ENCODE results near the gene SH3TC1.

The SH3TC1 gene

DNA sequence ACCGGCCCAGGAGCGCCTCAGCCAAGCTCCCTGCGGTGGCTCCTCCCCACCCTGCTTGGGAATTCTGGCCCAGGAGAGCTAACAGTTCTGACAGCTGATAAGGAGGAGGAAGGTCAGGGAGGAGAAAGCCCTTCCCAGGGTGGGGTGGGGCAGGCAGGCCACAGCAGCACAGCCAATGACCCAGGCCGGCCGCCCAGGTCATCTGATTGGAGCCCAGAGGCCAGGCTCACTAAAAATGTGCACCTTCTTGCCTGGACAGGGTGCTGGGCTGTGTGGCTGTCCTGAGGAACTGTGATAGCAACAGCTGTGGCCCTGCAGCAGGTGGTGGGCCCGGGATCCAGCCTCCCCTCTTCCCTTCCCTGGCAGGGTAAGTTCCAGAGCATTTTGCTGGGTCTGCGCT is 17.2 kb upstream of the SH3TC1 start:
- no peak for DNase-seq

- DNase-seq, result no peak
Measured at GRCh38 chr4:8182294-8182693, 16.8 kb upstream of the SH3TC1 start.

DNA sequence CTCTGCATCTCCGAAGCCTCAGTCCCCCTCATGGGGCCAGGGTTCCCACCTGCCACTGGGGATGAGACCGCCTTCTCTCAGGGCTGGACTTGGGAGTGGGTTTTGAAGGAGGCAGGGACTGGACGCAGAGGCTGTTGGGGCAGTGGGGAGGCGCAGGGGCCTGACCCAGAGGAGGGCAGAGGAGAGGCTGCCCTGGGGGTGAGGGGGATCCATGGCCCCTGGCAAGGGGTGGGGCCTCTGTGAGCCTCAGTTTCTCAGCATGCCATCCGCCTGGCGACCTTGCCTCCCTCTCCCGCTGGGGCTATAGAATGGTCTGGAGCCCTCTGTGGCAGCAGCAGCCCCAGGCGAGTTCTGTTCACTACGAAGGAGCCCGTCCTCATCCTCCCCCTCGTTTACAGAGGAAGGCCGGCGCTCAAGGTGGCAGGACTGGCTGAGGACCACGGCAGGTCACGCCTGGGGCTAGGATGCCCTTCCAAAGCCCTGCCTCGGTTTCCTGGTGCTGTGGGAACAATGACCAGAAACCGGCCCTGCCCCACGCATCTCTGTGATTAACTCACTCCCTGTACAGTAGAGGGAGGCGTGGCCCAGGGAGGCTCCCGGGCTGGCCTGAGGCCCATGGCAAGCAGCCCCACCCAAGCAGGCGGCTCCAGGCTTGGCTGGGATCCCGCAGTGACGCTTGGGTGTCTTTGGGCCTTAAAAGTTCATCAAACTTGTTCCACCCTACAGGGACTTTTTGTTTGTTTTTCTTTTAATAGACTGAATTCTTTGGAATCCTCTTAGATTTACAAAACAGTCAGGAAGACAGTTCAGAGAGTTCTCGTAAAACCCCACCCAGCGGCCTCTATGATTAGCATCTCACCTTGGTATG is 16.0 kb upstream of the SH3TC1 start:
- DNase-seq, result no peak

GRCh38 chr4:8184061-8184460 is 15.0 kb upstream of the SH3TC1 start:
- no peak for DNase-seq

GRCh38 chr4:8185295-8185694 is 13.8 kb upstream of the SH3TC1 start:
- DNase-seq, result no peak

GRCh38 chr4:8185930-8186329 is 13.2 kb upstream of the SH3TC1 start:
- DNase-seq, result no peak

DNA sequence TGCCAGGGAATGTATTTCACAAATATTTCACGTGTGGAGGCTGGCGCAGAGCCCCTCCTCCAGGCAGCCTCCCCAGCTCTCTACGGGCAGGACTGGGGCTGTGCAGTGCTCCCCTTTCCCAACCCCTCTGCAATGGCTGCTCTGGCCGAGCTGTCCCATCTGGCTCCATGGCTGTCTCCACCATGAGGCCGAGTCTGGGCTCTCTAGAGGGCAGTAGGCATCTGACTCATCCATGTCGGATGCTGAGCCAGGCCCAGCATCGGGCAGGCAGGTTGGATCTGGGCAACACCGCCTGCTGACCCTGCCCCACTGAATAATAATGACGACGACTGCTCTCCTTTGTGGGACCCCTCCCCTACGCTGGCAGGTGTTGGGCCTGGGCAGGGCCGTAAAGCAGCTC is 11.0 kb upstream of the SH3TC1 start:
- no peak for DNase-seq

GRCh38 chr4:8188743-8189550 is 10.1 kb upstream of the SH3TC1 start:
- DNase-seq, result no peak

DNA sequence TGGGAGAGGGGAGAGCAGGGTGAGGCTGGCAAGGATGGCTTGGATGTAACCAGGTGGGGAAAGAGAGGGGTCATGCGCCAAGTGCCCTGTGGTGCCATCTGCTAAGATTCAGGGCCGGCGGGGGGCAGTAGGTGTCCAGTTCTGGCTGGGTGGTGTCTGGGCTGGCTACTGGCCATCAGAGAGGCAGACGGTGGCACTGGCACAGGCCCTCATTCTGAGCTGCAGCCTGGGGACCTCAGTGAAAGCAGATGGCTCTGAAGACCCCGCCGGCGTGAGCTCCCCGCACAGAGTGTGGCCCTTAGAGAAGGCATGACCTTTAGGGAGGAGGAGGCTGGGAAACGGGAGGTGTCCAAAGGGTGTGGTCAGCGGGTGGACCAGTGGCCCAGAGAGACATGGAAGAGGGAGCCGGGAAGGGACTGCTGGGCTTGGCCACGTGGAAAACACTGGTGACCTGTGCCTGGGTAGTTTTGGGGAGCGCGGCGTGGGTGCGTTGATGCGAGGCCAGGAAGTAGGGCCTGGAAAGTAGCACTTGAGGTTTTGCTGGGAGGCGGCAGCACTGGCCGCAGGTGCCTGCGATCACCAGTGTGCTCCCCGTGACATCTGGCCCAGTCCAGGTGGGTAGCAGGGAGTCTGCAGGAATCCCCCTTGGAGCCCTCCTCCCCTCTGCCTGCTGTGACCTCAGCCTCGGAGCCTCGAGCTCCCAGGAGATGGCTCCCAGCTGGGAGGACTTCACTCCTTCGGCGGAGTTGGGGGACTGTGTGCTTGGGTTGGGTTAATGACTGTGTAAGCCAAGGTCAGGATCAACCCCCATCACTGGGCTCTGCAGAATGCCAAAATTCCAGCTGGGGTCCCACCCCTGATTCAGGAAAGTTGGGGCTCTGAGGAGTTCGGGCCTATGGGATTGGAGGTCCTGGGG is 9.3 kb upstream of the SH3TC1 start:
- DNase-seq, result no peak

DNA sequence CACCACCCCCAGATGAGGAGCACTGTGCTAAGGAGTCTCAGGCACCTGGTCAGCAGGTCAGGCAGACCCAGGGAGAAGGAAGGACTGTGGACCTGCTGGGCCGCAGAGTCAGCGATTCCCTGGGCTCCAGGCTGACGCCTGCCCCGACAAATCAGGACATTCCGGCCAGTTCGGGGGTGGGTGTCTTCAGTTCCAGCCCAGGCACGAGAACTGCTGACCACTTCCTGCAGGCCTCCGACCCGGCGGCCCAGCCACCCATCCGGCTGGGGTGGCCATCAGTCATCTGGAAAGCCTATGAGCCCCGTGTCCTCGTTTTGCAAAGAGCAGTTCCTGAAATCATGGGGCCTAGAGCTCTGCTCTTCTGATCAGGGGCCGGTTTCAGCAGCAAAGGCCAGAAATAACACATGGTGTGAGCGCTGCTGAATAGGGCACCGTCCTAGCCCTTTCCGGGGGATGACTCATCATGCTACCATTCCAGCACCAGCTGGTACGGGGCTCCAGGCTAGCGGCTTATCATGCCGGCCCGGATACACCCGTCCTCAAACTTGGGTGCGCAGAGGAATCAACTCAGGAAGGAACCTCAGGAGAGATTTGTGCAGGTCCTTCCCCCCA is 7.8 kb upstream of the SH3TC1 start:
- DNase-seq, result no peak

DNA sequence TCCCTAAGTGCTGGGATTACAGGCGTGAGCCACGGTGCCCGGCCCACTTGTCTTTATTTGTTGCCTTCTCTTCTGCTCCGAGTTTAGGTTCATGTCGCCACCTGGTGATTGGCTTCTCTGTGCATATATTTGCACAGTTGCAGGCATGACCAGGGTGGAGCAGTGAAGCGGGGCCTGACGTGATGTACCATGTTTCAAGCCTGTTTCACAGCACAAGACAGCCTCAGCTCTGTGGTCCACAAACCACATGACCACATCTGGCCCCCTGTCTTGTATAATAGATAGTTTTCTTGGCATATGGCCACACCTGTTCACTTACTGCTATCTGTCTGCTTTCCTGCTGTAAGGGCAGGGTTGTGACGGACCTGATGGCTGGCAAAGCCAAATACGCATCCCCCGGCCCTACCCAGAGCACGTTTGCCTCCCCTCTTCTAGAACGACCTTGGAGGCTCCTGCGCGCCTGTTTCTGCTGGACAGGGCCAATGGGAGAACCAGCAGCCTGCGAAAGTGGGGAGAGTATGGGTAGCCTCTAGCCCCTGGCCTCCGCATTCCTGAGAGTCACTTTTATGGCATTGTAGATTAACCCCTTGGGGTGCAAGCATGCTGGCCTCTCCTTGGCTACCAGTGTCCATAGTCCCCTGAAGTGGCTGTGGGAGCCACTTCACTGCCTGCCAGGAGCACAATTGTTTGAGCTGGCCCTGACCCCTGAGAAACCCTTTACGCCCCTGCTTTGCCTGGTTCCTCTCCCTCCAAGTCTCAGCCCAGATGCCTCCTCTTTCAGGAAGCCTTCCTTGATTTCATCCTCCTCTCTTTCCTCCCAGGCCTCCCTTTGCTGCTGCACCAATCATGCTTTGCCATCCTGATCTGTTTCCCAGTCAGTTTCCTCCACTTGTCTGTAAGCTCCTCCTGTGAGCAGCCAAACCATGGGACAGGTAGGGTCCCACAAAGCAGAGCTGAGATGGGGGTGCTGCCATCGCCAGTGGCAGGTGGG is 6.0 kb upstream of the SH3TC1 start:
- no peak for DNase-seq

DNA sequence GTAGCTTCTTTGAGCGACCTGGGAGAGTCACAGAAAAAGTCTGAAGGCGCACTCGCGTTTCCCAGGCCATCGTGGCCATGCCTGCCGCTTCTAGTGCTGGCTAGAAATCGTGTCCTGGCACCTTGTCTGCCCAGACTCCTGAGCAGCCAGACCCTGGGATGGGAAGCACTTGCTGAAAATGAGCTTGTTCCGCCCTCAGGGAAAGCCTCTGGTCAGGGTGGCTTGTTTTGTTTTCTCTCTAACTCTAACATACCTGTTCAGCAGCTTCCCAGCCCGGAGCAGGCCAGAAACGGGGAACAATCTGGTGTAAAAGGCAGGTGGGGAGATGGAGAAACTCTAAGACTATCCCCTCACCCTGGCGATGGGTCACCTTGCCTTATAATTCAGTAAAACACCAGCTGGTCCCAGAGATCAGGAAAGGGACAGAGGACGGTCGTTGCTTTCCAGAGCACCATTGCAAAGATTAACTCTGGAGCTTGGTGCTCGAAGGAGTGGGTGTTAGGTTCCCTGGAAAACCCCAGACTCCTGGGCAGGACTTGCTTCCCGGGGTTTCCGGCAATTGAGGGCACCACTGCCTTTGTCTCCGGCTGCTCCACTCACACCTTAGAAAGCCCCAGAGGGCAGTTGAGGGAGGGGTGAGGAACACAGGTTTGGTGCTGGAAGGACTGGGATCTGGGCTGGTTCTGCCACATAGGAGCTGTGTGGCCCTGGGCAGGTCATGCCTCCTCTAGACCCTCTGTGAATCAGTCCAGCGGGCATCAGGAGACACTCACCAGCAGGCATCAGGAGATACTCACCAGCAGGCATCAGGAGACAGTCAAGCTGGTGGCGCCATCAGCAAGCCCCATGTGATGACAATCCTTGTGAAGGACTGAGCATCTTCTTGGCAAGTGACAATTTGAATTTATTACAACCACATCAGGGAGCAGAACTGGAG is 4.5 kb upstream of the SH3TC1 start:
- no peak for DNase-seq

GRCh38 chr4:8195431-8195830 is 3.7 kb upstream of the SH3TC1 start:
- DNase-seq, result no peak

- no peak for DNase-seq
Measured at GRCh38 chr4:8195841-8196458, 3.1 kb upstream of the SH3TC1 start.

DNA sequence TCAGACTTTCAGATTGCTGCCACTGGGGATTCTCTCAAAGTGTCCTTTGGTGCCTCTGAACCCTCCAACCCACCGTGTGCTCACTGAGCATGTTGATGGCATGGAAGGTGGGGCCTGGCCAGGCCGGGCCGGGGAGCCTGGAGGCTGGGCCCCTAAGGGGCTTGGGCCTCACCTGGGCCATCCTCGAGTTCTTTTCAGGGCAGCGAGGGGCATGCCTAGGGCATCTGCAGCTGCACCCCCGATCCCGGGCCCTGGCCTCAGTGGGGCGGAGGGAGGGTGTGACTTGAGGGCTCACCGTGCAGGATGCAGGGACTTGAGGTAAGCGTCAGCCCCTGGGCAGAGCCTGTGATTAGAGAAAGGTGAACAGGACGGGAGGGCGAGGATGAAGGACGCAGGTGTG is 1.6 kb upstream of the SH3TC1 start:
- DNase-seq, result no peak

GRCh38 chr4:8198206-8198905 is 734 bp upstream of the SH3TC1 start:
- DNase-seq, result no peak

GRCh38 chr4:8199594-8200301 is 658 bp downstream of the SH3TC1 start:
- DNase-seq, result no peak

GRCh38 chr4:8200302-8200975 is 1.3 kb downstream of the SH3TC1 start:
- no peak for DNase-seq

Data from effector CD8-positive, alpha-beta T cell (primary cell).